PC-9 (cell line): ENCODE results near the gene NUP88.
"Not testable (repeated sequence)": the region's sequence is repeated elsewhere in the genome, so short reads cannot be mapped to it uniquely, and the experiment has no call there.

Experiments
- CTCF ChIP-seq: fragments of 200-600 bp; sonication (generic); conservative IDR thresholded peaks from 2 replicates; pipeline ENCODE4 v1.6.1; 2017; ENCODE audit warnings: mixed run types, antibody characterized with exemption, mild to moderate bottlenecking, moderate library complexity
- EZH2 ChIP-seq: fragments of 200-600 bp; sonication (generic); IDR thresholded peaks from 2 replicates; pipeline ENCODE4 v1.8.0; 2017; ENCODE audit warnings: antibody characterized with exemption, low read depth

GRCh38 chr17:5435781-5436315, 16.4 kb upstream of the NUP88 start:
- TF ChIP-seq CTCF, EZH2: not testable (repeated sequence)
